Measurements from ENCODE around the gene SYK.
"Not testable (repeated sequence)": the region's sequence is repeated elsewhere in the genome, so short reads cannot be mapped to it uniquely, and the experiment has no call there.

SYK gene

DNA sequence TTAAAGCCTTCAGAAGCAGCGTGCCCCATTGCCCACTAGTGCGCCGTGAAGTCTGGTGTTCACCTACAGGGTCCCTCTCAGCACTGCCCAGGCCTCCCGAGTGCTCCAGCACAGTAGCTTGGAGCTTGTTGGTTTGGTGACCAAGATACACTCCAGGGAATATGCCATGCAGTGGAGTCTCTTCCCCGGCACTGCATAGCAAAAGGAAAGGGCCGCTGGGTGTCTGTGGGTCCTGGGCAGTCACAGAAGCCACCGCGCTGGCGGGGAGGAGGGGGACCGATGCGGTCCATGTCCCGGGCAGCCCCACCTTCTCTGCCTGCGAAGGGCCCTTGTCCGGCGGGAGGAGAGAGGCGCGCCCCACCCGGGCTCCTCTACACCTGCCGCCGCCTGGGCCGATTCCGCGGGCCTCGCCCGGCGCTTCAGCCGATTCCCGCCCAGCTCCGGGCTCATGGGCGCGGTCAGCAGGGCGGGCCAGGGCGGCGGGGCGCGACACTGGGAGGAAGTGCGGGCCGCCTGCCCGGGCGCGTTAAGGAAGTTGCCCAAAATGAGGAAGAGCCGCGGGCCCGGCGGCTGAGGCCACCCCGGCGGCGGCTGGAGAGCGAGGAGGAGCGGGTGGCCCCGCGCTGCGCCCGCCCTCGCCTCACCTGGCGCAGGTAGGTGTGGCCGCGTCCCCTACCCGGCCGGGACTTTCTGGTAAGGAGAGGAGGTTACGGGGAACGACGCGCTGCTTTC lies at the start of gene SYK:
SYK (plus strand) TSS at position 579 of the 732 bp plus-strand sequence. CDS start 42,080 bp downstream, outside the sequence.
- no peak for DNase-seq

DNA sequence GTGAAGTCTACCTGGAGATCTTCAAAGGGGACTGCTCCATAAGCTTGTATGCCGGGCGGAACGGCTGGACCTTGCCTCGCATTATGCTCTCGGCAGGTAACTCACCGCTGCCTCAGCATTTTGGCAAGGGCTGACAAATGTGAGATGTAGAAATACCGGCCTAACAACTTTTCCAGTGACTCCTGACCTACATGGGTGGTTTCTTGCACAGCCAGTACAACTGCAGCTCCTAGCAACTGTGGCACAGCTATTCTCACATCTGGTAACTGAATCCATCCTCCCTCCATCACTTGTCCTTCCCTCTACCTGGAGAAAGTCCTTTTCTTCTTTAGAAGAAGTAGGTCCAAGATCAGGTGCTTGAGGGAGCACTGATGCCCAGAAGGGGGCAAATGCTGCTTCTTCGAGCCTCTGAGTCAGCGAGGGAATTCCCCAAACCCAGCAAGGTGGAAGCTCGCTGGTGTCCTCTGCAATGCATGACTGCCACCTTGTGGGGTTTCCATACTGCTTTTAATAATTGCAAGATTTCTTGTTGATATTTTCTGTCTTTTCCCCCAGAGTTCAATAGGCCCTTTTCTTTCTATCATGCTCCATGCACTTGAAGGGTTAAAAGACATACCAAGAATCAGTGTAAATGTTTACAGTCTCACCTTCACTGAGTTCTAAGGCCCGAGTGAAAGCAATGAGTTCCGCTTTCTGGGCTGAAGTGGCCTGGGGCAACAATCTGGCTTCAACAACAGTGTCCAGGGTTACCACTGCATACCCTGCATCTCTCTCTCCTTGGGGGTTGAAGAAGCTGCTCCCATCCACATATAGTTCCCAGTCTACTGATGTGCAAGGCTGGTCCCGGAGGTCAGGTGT lies 45.9 kb upstream of the SYK start:
- DNase-seq = not testable (repeated sequence)

GRCh38 chr9:90760577-90760976 lies 41.0 kb upstream of the SYK start:
- DNase-seq = not testable (repeated sequence)

GRCh38 chr9:90766731-90767130 lies 34.9 kb upstream of the SYK start:
- DNase-seq = no peak

DNA sequence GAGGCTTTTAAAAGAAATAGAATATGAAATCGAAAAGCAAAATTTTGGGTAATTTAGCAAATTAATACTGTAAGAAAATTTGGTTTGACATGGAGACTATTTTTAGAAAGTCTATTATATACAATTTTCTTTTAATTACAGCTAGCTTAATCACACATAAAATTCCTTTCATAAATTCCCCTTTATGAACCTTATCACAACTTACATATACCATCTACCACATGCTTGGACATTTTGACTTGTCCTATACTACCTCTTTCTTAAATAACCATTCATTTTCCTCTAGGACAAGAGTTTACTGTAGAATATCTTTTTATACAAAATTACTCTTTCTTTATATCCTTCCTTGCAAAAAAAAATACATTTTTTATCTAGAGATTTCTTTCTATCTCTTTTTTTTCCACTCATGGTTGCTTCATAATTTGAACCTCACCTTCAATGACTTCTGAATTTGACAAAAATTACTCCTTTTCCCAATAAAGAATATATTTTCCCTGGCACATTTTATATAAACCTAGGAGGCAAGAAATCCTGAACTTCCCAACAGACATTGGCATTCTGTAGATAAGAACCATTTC lies 34.0 kb upstream of the SYK start:
- no peak for DNase-seq

DNA sequence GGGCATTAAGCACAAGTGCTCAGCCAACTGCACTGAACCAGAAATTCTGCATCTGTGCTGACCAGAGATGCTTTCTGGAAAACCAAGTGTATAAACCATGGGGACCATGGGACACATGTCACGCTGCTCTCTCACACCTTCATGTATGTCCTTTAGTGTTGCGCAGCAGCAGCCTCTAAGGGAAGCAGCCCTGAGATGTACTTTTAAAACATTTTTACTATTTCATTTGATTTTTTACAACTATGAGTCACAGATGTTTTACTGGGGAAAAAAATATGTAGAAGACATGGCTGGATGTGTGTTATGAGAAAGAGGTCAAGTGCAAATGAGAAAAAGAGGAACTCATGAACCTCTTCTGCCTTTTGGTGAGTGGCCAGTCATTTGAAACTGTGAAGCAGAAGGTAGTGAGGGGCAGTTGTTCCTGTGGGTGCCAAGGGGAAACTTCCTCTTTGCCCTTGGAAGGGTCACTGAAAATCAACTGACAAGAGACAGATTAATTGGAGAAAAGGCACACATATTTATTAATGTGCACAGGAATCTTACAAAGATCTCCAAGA lies 31.4 kb upstream of the SYK start:
- DNase-seq = no peak

DNA sequence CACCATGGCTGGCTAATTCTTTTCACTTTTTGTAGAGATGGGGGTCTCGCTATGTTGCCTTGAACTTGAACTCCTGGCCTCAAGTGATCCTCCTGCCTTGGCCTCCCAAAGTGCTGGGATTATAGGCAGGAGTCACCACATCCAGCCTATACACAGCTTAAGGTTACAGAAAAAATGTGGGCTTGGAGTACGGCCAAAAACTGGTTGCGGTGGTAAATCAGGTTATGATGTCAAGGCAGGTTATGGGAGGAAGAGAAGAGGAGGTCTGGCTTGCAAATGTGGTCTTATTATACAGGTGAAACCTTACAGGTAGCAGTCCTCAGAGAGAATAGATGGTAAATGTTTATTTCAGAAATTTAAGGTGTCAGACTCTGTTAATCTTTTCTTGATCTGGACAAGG lies 30.7 kb upstream of the SYK start:
- no peak for DNase-seq

DNA sequence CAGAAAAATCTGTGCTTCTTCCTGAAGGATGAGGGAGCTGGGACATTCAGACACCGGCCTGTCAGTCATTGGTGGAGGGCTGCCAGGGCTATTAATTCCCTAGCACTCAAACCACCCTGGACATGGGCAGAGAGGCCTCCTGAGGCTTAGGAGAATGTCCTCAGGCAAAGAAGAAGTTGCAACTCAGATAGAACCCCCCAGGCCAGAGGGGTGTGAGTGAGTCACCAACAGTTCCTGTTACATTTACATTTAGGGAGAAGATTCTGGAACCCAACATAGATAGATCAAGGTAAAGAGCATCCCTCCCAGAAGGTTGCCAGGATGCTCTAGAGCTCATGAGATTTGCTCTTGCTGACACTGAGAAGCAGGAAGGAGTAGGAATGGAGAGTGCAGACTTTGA lies 29.2 kb upstream of the SYK start:
- no peak for DNase-seq

DNA sequence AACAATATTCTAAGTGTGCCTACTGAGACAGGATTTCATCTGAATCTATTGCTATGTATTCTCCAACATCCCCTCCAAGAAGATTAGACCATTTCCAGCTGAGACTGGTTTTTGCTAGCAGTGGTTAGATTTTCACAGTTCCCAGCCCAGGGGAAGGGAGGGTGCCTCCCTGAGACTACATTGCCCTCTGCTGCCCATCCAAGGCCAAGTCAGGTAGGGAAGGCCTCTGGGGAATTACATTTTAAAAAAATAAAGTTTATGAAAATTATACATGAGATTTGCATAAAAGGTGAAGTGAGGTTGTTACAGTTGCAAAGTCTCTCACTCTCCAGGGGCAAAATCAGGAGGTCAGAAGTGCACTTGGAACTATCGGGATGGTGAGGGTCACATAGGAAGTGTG lies 28.0 kb upstream of the SYK start:
- no peak for DNase-seq

- no peak for DNase-seq
These were observed 27.5 kb upstream of the SYK start for GRCh38 chr9:90774071-90774470.

DNA sequence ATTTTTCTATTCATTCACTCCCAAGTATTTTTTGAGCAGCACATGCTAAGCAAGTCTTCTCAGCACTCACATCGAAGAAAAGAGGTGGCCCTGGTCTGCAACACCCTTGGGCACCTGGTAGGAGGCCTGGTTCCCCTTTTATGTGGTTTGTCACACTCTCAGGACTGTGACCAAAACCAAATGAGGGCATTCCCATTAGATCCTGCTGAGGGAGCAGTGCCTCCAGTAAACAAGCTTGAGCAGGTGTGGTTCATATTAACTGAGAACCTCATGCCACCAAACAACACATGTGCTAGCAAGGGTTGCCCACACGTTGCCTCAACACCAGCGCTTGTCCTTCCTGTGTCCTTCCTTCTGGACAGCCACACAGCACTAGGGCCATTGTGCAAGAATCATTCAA lies 26.9 kb upstream of the SYK start:
- DNase-seq = no peak

- DNase-seq = no peak
These were observed 26.0 kb upstream of the SYK start for GRCh38 chr9:90775657-90776056.

DNA sequence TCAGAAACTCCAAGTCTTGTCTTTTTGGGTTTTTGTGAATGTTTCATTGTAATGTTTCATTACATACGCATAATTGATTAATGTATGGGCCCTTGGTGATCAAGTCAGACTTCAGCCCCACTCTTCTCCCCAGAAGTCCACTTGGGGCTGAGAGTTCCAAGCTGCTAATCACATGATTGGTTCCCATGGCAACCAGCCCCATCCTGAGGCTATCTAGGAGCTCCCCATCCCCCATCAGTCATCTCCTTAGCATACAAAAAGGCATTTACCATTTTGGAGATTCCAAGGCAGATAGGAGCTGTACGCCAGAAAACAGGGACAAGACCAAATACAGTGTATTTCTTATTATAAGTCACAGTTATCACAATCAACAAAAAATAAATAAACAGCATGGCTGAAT lies 22.9 kb upstream of the SYK start:
- no peak for DNase-seq

GRCh38 chr9:90783552-90783951 lies 18.1 kb upstream of the SYK start:
- DNase-seq = no peak

GRCh38 chr9:90783964-90784363 lies 17.7 kb upstream of the SYK start:
- DNase-seq = no peak

GRCh38 chr9:90787771-90788460 lies 13.7 kb upstream of the SYK start:
- no peak for DNase-seq

DNA sequence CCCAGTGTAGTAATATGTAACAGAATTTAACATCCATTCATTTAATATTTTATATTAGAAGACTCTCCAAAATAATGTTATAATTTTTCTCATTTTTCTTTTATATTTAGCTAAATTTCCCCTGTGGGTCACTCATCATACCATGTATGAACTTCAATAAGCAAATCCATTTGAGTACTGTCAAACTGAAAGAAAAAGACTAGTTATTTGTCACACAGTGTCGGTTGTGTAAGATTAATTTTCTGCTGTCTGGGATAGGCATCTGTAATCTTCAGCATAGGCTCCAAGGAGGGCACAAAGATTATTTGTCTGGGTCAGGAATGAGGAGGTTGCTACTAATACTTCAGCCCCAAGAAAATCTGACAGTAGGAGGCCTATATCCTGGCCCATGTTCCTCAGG lies 13.1 kb upstream of the SYK start:
- DNase-seq = not testable (repeated sequence)

- no peak for DNase-seq
These were observed 12.2 kb upstream of the SYK start for GRCh38 chr9:90789408-90789807.

- no peak for DNase-seq
These were observed 11.8 kb upstream of the SYK start for GRCh38 chr9:90789862-90790261.

DNA sequence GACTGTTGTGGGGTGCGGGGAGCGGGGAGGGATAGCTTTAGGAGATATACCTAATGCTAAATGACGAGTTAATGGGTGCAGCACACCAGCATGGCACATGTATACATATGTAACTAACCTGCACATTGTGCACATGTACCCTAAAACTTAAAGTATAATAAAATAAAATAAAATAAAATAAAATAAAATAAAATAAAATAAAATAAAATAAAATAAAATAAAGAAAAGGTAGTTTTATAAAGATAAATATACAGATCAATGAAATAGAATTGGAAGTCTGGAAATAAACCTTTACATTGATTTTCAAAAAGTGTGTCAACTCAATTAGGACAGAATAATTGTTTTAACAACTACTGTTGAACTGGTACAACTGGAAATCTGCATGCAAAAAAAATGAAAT lies 8.6 kb upstream of the SYK start:
- not testable (repeated sequence) for DNase-seq

- DNase-seq = no peak
These were observed 7.9 kb upstream of the SYK start for GRCh38 chr9:90793729-90794128.

DNA sequence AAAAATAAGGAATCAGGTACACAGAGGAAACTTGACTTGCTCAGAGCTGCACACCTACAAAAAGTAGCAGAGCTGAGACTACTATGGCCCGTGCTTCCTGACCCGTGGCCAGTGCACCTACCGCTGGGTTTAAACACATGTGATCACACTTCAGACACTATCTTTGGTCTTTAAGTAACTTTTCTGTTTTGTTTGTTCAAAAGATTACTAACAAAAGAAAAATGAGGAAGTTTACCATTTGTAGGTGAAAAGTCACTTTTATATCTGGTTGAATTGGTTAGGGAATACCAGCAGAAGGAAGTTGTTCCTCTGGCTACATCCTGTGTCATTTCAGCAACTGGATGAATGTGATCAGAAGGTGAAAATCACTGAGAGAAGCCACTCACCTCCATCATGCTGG lies 6.5 kb upstream of the SYK start:
- no peak for DNase-seq

DNA sequence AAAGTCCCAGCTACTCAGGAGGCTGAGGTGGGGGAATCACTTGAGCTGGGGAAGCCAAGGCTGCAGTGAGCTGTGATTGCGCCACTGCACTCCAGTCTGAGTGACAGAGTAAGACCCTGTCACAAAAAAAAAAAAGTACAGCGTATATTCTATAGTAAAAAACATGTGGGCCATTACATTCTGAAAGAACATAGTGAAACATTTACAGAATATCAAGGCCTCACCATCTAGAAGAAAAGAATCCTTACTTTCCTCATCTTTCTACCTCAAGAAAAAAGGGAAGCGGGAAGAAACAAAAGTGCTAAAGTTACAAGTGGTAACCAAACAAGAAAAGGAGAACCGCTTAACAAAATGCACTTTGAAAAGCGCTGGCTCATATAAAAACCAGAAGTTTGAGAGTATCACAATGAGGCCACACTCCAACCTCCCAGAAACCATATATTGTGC lies 5.7 kb upstream of the SYK start:
- no peak for DNase-seq
